T-helper 1 cell treated with Interleukin-12 subunit alpha and Interleukin-12 subunit beta and Interleukin-4 antibody, amounts not matched to agents 30 μg/mL and 1 μg/mL, for 36 hours (primary cell): Measurements from ENCODE around the gene LETM1.

Experiments
- H3K27ac Mint-ChIP-seq: one replicate; pipeline ENCODE4 v1.8.0; 2021; ENCODE audit warnings: mild to moderate bottlenecking, mixed read lengths
- H3K27me3 Mint-ChIP-seq: one replicate; pipeline ENCODE4 v1.8.0; 2021; ENCODE audit warnings: low read depth, mixed read lengths
- H3K36me3 Mint-ChIP-seq: one replicate; pipeline ENCODE4 v1.8.0; 2021; ENCODE audit warnings: low read depth, mixed read lengths
- H3K4me1 Mint-ChIP-seq: one replicate; pipeline ENCODE4 v1.8.0; 2021; ENCODE audit warnings: low read depth, mixed read lengths
- H3K4me3 Mint-ChIP-seq: one replicate; pipeline ENCODE4 v1.8.0; 2021; ENCODE audit warnings: mild to moderate bottlenecking, moderate library complexity, mixed read lengths
- H3K9me3 Mint-ChIP-seq: one replicate; pipeline ENCODE4 v1.8.0; 2021; ENCODE audit warnings: mixed read lengths

Gene LETM1

DNA sequence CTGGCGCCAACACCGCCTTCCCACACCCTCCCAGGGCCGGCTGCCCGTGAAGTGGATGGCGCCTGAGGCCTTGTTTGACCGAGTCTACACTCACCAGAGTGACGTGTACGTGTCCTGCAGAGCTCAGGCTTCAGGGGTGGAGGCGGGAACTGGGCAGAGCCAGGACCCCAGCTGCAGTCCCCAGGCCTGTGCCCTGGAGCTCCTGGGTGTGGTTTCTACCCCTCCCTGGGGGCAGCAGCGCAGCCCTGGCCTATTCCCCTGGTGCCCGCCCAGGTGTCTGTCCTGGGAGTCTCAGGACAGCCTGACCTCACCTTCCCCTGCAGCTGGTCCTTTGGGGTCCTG is 49.8 kb downstream of the LETM1 start:
- Mint-ChIP-seq H3K27ac (no peak overlapping the region), H3K27me3 (no peaks in the 10 kb centered on the region), H3K4me3 (no peak overlapping the region), H3K9me3 (no peaks in the 10 kb centered on the region), H3K4me1 (no peaks in the 10 kb centered on the region), H3K36me3 (no peaks in the 10 kb centered on the region)

- Mint-ChIP-seq H3K4me1 (no peaks in the 10 kb centered on the region), H3K9me3 (no peaks in the 10 kb centered on the region), H3K27me3 (no peaks in the 10 kb centered on the region), H3K4me3 (no peak overlapping the region), H3K36me3 (no peaks in the 10 kb centered on the region), H3K27ac (no peak overlapping the region)
These were observed 50.3 kb downstream of the LETM1 start for GRCh38 chr4:1805493-1806222.

DNA sequence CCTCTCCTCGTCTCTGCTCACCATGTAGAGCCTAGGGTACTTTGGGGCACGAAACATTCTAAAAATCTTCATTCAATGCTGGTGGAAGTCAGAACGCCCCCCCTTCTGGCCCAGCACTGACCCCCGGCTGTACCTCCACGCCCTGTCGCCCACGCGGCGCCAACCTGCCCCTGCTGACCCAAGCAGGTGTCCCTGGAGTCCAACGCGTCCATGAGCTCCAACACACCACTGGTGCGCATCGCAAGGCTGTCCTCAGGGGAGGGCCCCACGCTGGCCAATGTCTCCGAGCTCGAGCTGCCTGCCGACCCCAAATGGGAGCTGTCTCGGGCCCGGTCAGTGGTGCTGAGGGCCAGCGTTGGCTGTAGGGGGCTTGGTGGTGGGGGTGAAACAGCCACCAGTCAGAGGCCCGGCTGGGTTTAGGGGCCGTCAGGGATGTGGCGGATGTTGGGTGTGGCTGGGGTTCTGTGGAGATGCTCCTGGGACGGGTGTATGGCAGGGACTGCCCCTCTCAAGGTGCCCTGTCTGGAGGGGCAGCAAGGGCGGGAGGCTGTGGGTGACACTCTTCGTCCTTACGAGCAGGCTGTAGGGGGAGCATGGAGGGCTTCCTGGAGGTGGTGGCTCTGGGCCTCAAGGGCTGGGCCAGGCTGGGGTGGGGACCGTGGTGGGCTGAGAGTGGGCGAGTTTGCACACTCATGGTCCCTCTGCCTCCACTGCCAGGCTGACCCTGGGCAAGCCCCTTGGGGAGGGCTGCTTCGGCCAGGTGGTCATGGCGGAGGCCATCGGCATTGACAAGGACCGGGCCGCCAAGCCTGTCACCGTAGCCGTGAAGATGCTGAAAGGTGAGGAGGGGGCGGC is 51.1 kb downstream of the LETM1 start:
- no peaks in the 10 kb centered on the region for H3K36me3 Mint-ChIP-seq
- no peaks in the 10 kb centered on the region for H3K4me1 Mint-ChIP-seq
- no peak overlapping the region for H3K4me3 Mint-ChIP-seq
- H3K9me3 Mint-ChIP-seq, result no peaks in the 10 kb centered on the region
- no peaks in the 10 kb centered on the region for H3K27me3 Mint-ChIP-seq
- no peak overlapping the region for H3K27ac Mint-ChIP-seq

DNA sequence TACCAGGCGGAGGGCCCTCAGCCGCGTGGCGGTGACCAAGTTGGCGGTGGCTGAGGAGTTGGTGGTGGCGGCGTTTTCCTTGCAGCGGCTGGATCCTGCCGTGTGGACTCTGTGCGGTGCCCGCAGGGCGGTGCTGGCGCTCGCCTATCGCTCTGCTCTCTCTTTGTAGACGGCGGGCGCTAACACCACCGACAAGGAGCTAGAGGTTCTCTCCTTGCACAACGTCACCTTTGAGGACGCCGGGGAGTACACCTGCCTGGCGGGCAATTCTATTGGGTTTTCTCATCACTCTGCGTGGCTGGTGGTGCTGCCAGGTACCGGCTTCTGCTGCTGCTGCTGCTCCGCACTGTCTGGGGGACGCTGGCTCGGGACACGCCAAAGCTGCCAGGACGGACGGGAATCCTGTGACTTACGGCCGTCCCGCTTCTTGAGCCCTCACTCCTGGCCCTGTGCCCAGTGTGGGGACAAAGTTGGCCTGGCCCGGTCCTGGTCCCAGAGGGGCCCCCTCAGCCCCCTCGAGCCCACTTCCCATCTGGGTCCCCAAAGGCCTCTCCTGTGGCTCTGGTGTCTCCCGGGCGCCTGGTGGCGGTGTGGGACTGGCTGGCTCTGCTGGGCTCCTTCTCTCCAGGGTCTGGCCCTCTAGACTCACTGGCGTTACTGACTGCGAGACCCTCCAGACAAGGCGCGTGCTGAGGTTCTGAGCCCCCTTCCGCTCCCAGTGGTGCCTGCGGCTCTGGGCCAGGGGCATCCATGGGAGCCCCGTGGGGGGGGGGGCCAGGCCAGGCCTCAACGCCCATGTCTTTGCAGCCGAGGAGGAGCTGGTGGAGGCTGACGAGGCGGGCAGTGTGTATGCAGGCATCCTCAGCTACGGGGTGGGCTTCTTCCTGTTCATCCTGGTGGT is 52.2 kb downstream of the LETM1 start:
- no peaks in the 10 kb centered on the region for H3K27me3 Mint-ChIP-seq
- no peaks in the 10 kb centered on the region for H3K9me3 Mint-ChIP-seq
- H3K4me1 Mint-ChIP-seq, result no peaks in the 10 kb centered on the region
- H3K27ac Mint-ChIP-seq, result no peak overlapping the region
- no peak overlapping the region for H3K4me3 Mint-ChIP-seq
- H3K36me3 Mint-ChIP-seq, result no peaks in the 10 kb centered on the region

DNA sequence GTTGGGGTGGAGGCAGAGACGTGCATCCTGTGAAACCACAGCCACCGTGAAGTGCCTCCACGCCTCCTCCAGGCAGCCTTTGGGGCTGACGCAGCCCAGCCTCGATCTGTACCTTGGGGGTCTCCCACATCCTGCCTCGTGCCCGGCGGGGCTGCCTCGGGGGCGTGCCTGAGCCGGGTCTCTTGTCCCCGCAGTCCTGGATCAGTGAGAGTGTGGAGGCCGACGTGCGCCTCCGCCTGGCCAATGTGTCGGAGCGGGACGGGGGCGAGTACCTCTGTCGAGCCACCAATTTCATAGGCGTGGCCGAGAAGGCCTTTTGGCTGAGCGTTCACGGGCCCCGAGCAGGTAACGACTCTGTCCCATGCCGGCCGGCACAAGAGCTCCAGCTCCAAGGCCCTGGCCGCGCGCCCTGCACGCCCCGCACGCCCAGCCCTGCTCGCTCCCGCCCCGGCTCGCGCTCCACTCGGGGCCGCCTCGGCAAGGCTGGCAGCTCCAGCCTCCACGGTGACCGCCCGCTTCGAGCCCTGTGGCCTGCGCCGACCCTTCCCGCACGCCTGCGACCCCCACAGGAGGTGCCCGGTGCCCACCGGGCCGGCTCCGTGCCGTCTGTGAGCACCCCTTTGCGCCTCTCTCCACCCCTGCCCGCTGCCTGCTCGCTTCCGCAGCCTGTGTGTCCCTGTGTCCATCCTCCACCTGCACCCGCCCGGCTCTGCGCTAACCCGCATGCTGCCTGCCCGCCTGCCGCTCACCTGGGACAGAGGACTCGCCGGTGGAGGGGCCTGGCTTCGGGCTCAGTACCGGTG is 53.0 kb downstream of the LETM1 start:
- H3K4me3 Mint-ChIP-seq, result no peak overlapping the region
- no peaks in the 10 kb centered on the region for H3K36me3 Mint-ChIP-seq
- H3K27ac Mint-ChIP-seq, result no peak overlapping the region
- H3K4me1 Mint-ChIP-seq, result no peaks in the 10 kb centered on the region
- no peaks in the 10 kb centered on the region for H3K27me3 Mint-ChIP-seq
- H3K9me3 Mint-ChIP-seq, result no peaks in the 10 kb centered on the region

- H3K36me3 Mint-ChIP-seq, result no peaks in the 10 kb centered on the region
- no peaks in the 10 kb centered on the region for H3K9me3 Mint-ChIP-seq
- no peaks in the 10 kb centered on the region for H3K4me1 Mint-ChIP-seq
- H3K27me3 Mint-ChIP-seq, result no peaks in the 10 kb centered on the region
- no peak overlapping the region for H3K27ac Mint-ChIP-seq
- H3K4me3 Mint-ChIP-seq, result no peak overlapping the region
These were observed 53.7 kb downstream of the LETM1 start for GRCh38 chr4:1802151-1802715.

- no peak overlapping the region for H3K27ac Mint-ChIP-seq
- H3K9me3 Mint-ChIP-seq, result no peaks in the 10 kb centered on the region
- H3K36me3 Mint-ChIP-seq, result no peaks in the 10 kb centered on the region
- H3K4me3 Mint-ChIP-seq, result no peak overlapping the region
- H3K4me1 Mint-ChIP-seq, result no peaks in the 10 kb centered on the region
- H3K27me3 Mint-ChIP-seq, result peaks cover 7% of the 10 kb centered on the region
These were observed 54.5 kb downstream of the LETM1 start for GRCh38 chr4:1801286-1801958.

GRCh38 chr4:1800805-1801204 is 55.2 kb downstream of the LETM1 start:
- no peak overlapping the region for H3K4me3 Mint-ChIP-seq
- no peaks in the 10 kb centered on the region for H3K36me3 Mint-ChIP-seq
- peaks cover 13% of the 10 kb centered on the region for H3K27me3 Mint-ChIP-seq
- no peak overlapping the region for H3K27ac Mint-ChIP-seq
- no peaks in the 10 kb centered on the region for H3K4me1 Mint-ChIP-seq
- H3K9me3 Mint-ChIP-seq, result no peaks in the 10 kb centered on the region

GRCh38 chr4:1799387-1800375 is 56.3 kb downstream of the LETM1 start:
- peaks cover 14% of the 10 kb centered on the region for H3K27me3 Mint-ChIP-seq
- H3K4me1 Mint-ChIP-seq, result no peaks in the 10 kb centered on the region
- no peak overlapping the region for H3K27ac Mint-ChIP-seq
- no peak overlapping the region for H3K4me3 Mint-ChIP-seq
- no peaks in the 10 kb centered on the region for H3K36me3 Mint-ChIP-seq
- H3K9me3 Mint-ChIP-seq, result no peaks in the 10 kb centered on the region

- no peak overlapping the region for H3K27ac Mint-ChIP-seq
- no peaks in the 10 kb centered on the region for H3K36me3 Mint-ChIP-seq
- H3K27me3 Mint-ChIP-seq, result peaks cover 14% of the 10 kb centered on the region
- no peak overlapping the region for H3K4me3 Mint-ChIP-seq
- no peaks in the 10 kb centered on the region for H3K4me1 Mint-ChIP-seq
- no peaks in the 10 kb centered on the region for H3K9me3 Mint-ChIP-seq
These were observed 57.2 kb downstream of the LETM1 start for GRCh38 chr4:1798580-1799386.

- Mint-ChIP-seq H3K36me3 (no peaks in the 10 kb centered on the region), H3K4me1 (no peaks in the 10 kb centered on the region), H3K4me3 (no peak overlapping the region), H3K27ac (no peak overlapping the region), H3K27me3 (peaks cover 14% of the 10 kb centered on the region), H3K9me3 (no peaks in the 10 kb centered on the region)
These were observed 57.9 kb downstream of the LETM1 start for GRCh38 chr4:1797861-1798579.
